ENCODE results near the gene DDX51.

DDX51 gene

DNA sequence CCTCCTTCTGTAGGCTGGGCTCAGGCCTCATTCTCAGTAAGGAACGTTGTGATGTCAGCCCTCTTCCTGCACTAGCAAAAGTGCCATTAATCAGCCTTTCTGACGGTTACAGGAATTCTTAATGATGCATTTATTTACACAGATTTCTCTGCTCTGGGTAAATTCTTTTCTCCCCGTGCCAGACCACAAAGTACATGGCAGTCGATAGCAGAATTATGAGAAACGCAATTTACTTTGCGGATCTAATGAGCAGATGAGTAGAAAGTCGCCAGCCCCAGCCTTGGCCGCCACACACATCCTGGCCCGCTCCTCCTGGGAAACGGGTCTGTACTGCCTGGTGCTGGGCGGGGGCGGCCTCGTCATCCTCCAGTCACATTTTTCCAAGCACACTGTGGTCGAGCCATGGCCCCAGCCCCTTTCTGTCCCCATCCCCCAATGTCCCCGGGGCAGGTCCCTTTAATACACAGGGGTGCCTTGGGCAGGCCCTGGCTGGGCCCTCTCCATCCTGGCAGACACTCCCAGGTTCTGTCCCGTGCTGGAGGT is 26.0 kb upstream of the DDX51 start:
- Histone ChIP-seq H3K4me3 (ENCODE audit: low read length) (no peak overlapping the region), H3K9me3 (ENCODE audit: control insufficient read depth, low read depth, low read length) (no peaks in the 10 kb centered on the region), H3K9ac (ENCODE audit: low read length) (no peak overlapping the region), H3K36me3 (ENCODE audit: control insufficient read depth, low read depth, low read length) (no peaks in the 10 kb centered on the region), H3K4me1 (ENCODE audit: control insufficient read depth, low read depth, low read length) (no peaks in the 10 kb centered on the region), H3K27me3 (ENCODE audit: control insufficient read depth, insufficient read depth, low read length) (peaks cover 38% of the 10 kb centered on the region), H3K27ac (ENCODE audit: low read length) (no peak overlapping the region)

DNA sequence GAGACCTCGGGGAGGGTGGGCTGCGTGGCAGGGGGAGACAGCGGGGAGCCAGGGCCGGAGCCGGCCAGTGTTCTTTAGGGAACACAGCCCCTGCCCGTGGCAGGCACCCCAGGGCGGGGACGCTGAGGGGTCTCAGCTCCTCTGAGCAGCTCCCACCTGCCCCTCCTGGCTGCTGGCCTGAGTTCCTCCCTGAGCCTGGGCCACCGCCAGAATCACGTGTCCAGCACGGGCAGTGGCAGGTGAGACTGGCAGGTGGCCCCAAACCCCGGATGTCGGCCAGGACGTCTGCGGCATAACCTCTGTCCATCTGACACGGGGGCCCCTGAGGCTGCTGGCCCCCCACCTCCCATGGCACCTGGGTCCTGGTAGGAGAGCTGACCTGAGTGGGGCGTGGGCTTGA is 25.3 kb upstream of the DDX51 start:
- Histone ChIP-seq H3K27me3 (ENCODE audit: control insufficient read depth, insufficient read depth, low read length) (peaks cover 34% of the 10 kb centered on the region), H3K27ac (ENCODE audit: low read length) (no peak overlapping the region), H3K4me3 (ENCODE audit: low read length) (no peak overlapping the region), H3K4me1 (ENCODE audit: control insufficient read depth, low read depth, low read length) (no peaks in the 10 kb centered on the region), H3K36me3 (ENCODE audit: control insufficient read depth, low read depth, low read length) (no peaks in the 10 kb centered on the region), H3K9me3 (ENCODE audit: control insufficient read depth, low read depth, low read length) (no peaks in the 10 kb centered on the region), H3K9ac (ENCODE audit: low read length) (no peak overlapping the region)

DNA sequence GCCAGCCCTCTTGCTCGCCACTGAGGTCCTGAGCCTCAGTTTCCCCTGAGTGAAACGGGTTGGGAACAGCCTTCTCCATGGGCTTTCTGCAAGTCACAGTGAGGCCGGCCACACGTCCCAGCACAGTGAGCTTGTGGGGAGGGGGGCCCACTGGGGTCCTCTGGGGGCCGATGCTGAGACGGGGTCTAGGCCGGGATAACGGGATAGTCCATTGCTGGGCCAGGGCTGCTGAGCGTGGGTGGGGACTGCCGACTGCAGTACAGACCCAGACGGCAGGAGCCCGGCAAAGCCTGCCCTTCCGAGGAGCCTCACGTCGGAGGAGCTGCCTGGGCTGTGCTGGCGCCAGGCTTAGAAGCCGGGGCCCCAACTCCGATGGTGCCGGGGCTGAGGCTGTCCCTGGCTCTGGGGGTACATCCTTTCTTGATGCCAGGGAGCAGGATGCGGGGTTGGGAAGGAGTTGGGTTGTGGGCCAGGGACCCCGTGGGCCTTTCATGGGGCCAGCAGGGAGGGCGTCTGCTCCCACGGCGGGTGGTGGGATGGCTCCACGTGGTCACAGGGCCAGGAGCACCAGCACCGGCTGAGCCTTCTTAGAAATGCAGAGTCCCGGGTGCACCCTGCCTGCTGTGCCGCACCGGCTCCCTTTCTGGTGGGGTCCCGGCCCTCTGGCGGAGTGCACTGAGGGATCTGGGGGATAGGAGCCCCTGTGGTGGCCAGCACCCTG is 24.4 kb upstream of the DDX51 start:
- Histone ChIP-seq H3K4me3 (ENCODE audit: low read length) (no peak overlapping the region), H3K27ac (ENCODE audit: low read length) (no peak overlapping the region), H3K27me3 (ENCODE audit: control insufficient read depth, insufficient read depth, low read length) (peaks cover 36% of the 10 kb centered on the region), H3K4me1 (ENCODE audit: control insufficient read depth, low read depth, low read length) (no peaks in the 10 kb centered on the region), H3K9me3 (ENCODE audit: control insufficient read depth, low read depth, low read length) (no peaks in the 10 kb centered on the region), H3K9ac (ENCODE audit: low read length) (no peak overlapping the region), H3K36me3 (ENCODE audit: control insufficient read depth, low read depth, low read length) (no peaks in the 10 kb centered on the region)

DNA sequence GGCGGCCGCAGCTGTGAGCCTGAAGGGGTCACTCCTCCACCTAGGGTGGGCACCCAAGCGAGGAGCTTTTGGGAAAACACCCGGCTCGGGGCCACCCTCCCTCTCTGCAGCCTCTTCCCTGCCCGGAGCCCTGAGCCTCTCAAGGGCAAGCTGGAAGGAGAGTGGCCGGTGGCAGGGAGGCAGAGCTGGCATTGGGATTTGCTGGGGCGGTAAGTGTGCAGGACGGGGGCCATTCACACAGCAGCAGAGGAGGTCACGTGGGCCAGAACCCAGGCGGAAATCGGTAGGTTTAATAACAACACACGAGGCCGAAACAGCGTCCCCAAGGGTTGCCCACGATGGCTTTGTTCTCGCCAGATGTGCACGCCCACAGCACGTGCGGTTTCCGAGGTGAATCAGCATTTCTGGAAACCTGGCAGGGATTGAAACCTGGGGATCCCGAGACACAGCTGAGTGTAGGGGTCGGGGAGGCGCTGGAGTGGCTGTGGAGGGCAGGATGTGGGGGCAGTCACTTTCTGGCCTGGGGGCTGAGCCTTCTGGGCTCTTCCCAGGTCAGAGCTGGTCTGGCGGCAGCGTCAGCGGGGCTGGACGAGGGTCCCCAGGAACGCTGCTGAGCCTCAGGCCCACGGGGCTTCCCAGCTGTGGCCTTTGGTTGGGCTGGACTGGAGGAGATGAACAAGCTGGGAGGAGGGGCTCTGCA is 23.6 kb upstream of the DDX51 start:
- Histone ChIP-seq H3K27me3 (ENCODE audit: control insufficient read depth, insufficient read depth, low read length) (peaks cover 41% of the 10 kb centered on the region), H3K36me3 (ENCODE audit: control insufficient read depth, low read depth, low read length) (no peaks in the 10 kb centered on the region), H3K27ac (ENCODE audit: low read length) (no peak overlapping the region), H3K4me1 (ENCODE audit: control insufficient read depth, low read depth, low read length) (no peaks in the 10 kb centered on the region), H3K9ac (ENCODE audit: low read length) (no peak overlapping the region), H3K4me3 (ENCODE audit: low read length) (no peak overlapping the region), H3K9me3 (ENCODE audit: control insufficient read depth, low read depth, low read length) (no peaks in the 10 kb centered on the region)

DNA sequence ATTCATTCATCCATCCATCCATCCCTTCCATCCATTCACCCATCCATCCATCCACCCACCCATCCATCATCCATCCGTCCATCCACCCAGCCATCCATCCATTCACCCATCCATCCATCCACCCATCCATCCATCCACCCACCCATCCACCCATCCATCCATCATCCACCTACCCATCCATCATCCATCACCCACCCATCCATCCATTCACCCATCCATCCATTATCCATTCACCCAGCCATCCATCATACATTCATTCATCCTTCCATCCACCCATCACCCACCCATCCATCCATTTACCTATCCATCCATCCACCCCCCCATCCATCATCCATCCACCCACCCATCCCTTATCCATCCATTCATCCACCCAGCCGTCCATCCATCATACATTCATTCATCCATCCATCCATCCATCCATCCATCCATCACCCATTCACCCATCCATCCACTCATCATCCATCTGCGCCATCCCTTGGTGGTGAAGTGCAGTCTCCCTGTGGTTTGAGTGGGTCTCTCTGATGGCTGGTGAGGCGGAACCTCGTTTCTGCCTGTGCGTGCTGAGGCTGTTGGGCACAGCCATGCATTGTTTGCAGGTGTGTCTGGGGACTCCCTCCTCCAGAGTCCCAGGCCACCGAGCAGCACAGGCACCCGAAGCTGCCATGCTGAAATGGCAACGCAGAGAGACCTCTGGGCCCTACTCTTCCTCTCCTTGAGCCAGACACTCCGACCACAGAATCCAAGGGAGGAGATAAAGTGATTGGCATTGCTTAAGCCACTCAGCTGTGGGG is 22.9 kb upstream of the DDX51 start:
- H3K9ac ChIP-seq (ENCODE audit: low read length), result no peak overlapping the region
- no peak overlapping the region for H3K27ac ChIP-seq (ENCODE audit: low read length)
- H3K27me3 ChIP-seq (ENCODE audit: control insufficient read depth, insufficient read depth, low read length), result peaks cover 44% of the 10 kb centered on the region
- no peak overlapping the region for H3K4me3 ChIP-seq (ENCODE audit: low read length)
- H3K36me3 ChIP-seq (ENCODE audit: control insufficient read depth, low read depth, low read length), result no peaks in the 10 kb centered on the region
- no peaks in the 10 kb centered on the region for H3K9me3 ChIP-seq (ENCODE audit: control insufficient read depth, low read depth, low read length)
- H3K4me1 ChIP-seq (ENCODE audit: control insufficient read depth, low read depth, low read length), result no peaks in the 10 kb centered on the region

DNA sequence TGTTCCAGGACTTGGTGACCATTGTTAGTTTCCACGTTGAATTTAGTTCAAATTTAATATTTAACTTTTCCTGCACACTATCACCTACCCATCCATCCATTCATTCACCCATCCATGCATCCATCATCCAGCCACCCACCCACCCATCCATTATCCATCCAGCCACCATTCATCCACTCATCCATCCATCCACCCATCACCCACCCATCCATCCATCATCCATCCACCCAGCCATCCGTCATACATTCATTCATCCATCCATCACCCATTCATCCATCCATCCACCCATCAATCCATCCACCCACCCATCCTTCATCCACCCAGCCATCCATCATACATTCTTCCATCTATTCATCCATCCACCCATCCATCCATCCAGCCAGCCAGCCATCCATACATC is 22.0 kb upstream of the DDX51 start:
- Histone ChIP-seq H3K9ac (ENCODE audit: low read length) (no peak overlapping the region), H3K4me3 (ENCODE audit: low read length) (no peak overlapping the region)

DNA sequence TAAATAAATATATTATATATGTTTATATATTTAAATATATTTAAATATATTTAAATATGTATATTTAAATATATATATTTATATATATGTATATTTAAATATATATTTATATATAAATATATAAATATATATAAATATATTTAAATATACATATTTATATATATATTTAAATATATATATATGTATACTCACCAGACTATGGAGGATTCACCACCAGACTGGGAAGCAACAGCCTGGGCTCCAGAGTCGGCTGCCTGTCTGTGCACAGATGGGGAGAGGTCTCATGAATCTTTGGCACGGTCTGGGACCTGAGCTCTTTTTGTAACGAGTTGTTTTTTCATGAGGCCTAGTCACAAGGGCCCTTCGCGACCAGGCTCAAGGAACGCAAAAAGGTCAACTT is 21.5 kb upstream of the DDX51 start:
- Histone ChIP-seq H3K27ac (ENCODE audit: low read length) (no peak overlapping the region), H3K4me1 (ENCODE audit: control insufficient read depth, low read depth, low read length) (no peaks in the 10 kb centered on the region), H3K36me3 (ENCODE audit: control insufficient read depth, low read depth, low read length) (no peaks in the 10 kb centered on the region), H3K27me3 (ENCODE audit: control insufficient read depth, insufficient read depth, low read length) (peaks cover 40% of the 10 kb centered on the region), H3K4me3 (ENCODE audit: low read length) (no peak overlapping the region), H3K9ac (ENCODE audit: low read length) (no peak overlapping the region), H3K9me3 (ENCODE audit: control insufficient read depth, low read depth, low read length) (no peaks in the 10 kb centered on the region)

More for the DNA sequence above, 22.0 kb upstream of the DDX51 start:
- H3K36me3 ChIP-seq (ENCODE audit: control insufficient read depth, low read depth, low read length), result no peaks in the 10 kb centered on the region
- H3K27me3 ChIP-seq (ENCODE audit: control insufficient read depth, insufficient read depth, low read length), result peaks cover 43% of the 10 kb centered on the region
- H3K9me3 ChIP-seq (ENCODE audit: control insufficient read depth, low read depth, low read length), result no peaks in the 10 kb centered on the region
- H3K27ac ChIP-seq (ENCODE audit: low read length), result no peak overlapping the region
- no peaks in the 10 kb centered on the region for H3K4me1 ChIP-seq (ENCODE audit: control insufficient read depth, low read depth, low read length)

DNA sequence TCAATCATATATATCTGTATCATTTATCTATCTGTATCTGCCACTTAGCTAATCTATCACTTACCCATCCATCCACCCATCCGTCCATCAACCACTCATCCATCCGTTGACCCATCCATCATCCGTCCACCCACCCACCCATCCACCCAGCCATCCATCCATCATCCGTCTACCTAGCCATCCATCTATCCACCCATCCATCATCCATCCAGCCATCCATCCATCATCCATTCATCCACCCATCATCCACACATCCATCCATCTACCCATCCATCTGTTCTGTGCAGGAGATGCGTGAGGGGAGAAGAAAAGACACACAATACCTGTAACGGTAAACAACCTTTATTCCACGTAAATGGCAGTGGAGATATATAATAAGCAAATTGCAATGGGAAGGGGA is 20.3 kb upstream of the DDX51 start:
- H3K4me3 ChIP-seq (ENCODE audit: low read length), result no peak overlapping the region
- H3K9ac ChIP-seq (ENCODE audit: low read length), result no peak overlapping the region
- H3K9me3 ChIP-seq (ENCODE audit: control insufficient read depth, low read depth, low read length), result no peaks in the 10 kb centered on the region
- no peaks in the 10 kb centered on the region for H3K36me3 ChIP-seq (ENCODE audit: control insufficient read depth, low read depth, low read length)
- no peaks in the 10 kb centered on the region for H3K4me1 ChIP-seq (ENCODE audit: control insufficient read depth, low read depth, low read length)
- peaks cover 31% of the 10 kb centered on the region for H3K27me3 ChIP-seq (ENCODE audit: control insufficient read depth, insufficient read depth, low read length)
- no peak overlapping the region for H3K27ac ChIP-seq (ENCODE audit: low read length)

DNA sequence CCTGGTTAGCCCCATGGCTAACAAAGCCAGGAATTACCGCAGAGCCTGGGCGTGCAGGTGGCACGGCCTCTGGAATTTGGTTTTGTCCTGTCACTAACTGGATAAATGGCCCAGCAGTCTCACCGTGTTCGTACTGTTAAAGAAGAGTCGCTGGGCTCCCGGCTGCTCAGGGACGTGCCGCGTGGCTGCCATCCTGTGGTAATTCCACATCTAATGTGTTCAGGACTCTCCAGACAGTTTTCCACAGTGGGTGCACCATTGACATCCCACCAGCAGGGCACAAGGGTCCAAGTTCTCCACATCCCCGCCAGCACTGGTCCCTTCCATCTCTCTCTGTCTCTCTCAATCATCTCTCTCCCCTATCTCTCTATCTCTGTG is 19.8 kb upstream of the DDX51 start:
- H3K9ac ChIP-seq (ENCODE audit: low read length), result no peak overlapping the region
- H3K4me3 ChIP-seq (ENCODE audit: low read length), result no peak overlapping the region
- H3K27ac ChIP-seq (ENCODE audit: low read length), result no peak overlapping the region
- H3K27me3 ChIP-seq (ENCODE audit: control insufficient read depth, insufficient read depth, low read length), result peaks cover 31% of the 10 kb centered on the region
- no peaks in the 10 kb centered on the region for H3K36me3 ChIP-seq (ENCODE audit: control insufficient read depth, low read depth, low read length)
- no peaks in the 10 kb centered on the region for H3K4me1 ChIP-seq (ENCODE audit: control insufficient read depth, low read depth, low read length)
- H3K9me3 ChIP-seq (ENCODE audit: control insufficient read depth, low read depth, low read length), result no peaks in the 10 kb centered on the region

DNA sequence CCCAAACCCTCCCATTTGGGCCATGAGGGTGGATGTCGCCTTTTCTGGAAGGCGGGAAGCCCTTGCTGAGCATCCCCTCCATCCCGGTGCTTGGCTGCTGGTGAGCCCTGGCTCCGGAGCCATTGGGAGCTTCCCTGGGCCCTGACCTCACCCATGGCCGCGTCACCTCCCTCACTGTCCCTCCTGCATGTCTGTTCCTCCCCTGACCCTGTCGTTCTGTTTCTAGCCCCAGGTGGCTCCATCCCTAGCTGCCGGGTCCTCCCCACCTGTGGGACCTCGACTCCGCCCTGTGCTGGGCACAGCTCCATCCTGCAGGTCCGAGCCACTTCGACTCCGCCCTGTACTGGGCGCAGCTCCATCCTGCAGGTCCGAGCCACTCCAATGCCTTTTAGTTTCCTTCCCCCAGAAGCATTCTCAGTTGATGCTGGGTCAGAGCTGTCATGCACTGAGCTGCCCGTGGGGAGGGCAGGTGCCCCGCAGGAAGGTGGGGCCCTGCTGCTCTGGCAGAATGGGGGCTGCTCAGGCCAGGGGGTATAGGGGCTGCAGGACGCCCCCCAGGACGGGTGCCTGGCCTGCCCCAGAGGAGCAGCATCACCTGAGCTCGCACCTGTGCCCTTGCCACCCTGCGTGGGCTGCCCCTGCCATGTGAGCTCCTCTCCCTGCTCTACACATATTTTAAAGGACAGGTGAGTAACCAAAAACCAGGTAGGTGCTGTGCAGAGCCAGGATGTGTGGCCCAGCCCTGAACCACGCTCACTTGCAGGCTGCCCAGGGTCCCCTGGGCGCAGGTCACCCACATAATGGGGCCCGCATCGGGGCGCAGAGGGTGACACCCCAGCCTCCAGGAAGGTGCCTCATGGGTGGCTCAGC is 19.2 kb upstream of the DDX51 start:
- Histone ChIP-seq H3K9me3 (ENCODE audit: control insufficient read depth, low read depth, low read length) (no peaks in the 10 kb centered on the region), H3K27me3 (ENCODE audit: control insufficient read depth, insufficient read depth, low read length) (peaks cover 31% of the 10 kb centered on the region), H3K27ac (ENCODE audit: low read length) (no peak overlapping the region), H3K9ac (ENCODE audit: low read length) (no peak overlapping the region), H3K36me3 (ENCODE audit: control insufficient read depth, low read depth, low read length) (no peaks in the 10 kb centered on the region), H3K4me1 (ENCODE audit: control insufficient read depth, low read depth, low read length) (no peaks in the 10 kb centered on the region), H3K4me3 (ENCODE audit: low read length) (no peak overlapping the region)

DNA sequence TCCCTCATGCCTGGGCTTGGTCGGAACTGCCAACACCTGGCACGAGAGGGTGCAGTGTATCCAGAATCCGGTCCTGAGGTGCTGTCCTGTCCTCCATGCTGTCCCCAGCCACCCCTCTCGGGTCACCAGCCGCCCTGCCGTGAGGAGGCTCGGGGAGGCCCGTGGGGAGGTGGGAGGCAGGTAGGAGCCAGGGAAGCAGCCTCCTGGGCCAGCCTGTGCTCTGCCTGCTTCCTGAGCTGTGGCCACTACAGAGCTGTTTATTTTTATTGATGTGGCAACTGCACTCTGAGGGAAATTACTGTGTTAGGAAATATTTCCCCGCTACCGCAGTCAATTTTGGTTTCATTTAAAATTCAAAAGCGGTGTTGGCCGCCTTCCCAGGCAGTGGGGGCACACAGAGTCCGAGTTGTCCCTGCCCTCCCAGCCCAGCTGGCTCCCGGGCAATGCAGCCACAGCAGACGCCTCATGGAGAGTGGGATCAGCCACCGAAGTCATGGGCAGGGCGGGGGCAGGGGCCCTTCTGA is 18.5 kb upstream of the DDX51 start:
- H3K27me3 ChIP-seq (ENCODE audit: control insufficient read depth, insufficient read depth, low read length), result peaks cover 31% of the 10 kb centered on the region
- no peak overlapping the region for H3K27ac ChIP-seq (ENCODE audit: low read length)
- H3K9ac ChIP-seq (ENCODE audit: low read length), result no peak overlapping the region
- no peak overlapping the region for H3K4me3 ChIP-seq (ENCODE audit: low read length)
- H3K4me1 ChIP-seq (ENCODE audit: control insufficient read depth, low read depth, low read length), result no peaks in the 10 kb centered on the region
- no peaks in the 10 kb centered on the region for H3K9me3 ChIP-seq (ENCODE audit: control insufficient read depth, low read depth, low read length)
- no peaks in the 10 kb centered on the region for H3K36me3 ChIP-seq (ENCODE audit: control insufficient read depth, low read depth, low read length)

Data from iPS-18a (cell line).